ES-I3 (cell line): ENCODE data around the gene RPP25.
"Not testable (repeated sequence)": the region's sequence is repeated elsewhere in the genome, so short reads cannot be mapped to it uniquely, and the experiment has no call there.

Experiments
- H3K36me3 ChIP-seq: 2 replicates; pipeline ENCODE4 v1.6.1; 2013; ENCODE audit warnings: mild to moderate bottlenecking, low read length, control low read depth, moderate library complexity; ENCODE audit not compliant: insufficient read depth
- H3K4me1 ChIP-seq: 2 replicates; pipeline ENCODE4 v1.6.1; 2013; ENCODE audit warnings: mild to moderate bottlenecking, control low read depth, low read length; ENCODE audit not compliant: insufficient read depth
- H3K9ac ChIP-seq: 2 replicates; pipeline ENCODE4 v1.6.1; 2013; ENCODE audit warnings: low read depth, mild to moderate bottlenecking, low read length, moderate library complexity
- H3K9me3 ChIP-seq: 2 replicates; pipeline ENCODE4 v1.6.1; 2013; ENCODE audit warnings: mild to moderate bottlenecking, low read length, moderate library complexity; ENCODE audit not compliant: control insufficient read depth, insufficient read depth

RPP25 gene

DNA sequence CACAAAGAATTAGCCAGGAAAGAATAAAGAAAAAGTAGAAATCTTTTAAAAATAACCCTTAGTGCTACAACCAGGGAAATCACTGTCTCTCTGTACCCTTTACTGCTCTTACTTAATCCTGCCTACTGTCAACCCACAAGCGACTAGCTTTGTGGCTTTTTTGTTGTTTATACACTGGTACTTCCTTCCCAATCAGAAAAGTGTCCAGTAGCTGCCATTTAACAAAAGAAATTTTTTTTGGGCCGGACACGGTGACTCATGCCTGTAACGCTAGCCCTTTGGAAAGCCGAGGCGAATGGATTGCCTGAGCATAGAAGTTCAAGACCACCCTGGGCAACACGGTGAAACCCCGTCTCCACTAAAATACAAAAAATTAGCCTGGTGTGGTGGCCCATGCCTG lies 36.1 kb downstream of the RPP25 start:
- Histone ChIP-seq H3K36me3 (peaks cover 22% of the 10 kb centered on the region), H3K9ac (no peak overlapping the region), H3K9me3 (no peaks in the 10 kb centered on the region), H3K4me1 (no peaks in the 10 kb centered on the region)

DNA sequence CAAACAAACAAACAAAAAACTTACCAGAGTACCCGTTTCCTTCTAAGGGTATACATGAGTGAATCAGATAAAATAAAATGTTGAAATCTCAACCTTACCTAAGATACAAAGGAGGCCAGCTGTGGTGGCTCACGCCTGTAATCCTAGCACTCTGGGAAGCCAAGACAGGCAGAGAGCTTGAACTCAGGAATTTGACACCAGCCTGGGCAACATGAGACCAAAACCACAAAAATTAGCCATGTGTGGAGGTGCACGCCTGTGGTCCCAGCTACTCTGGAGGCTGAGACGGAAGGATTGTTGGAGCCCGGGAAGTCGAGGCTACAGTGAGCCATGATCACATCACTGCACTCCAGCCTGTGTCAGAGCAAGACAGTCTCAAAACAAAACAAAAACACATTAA lies 38.9 kb downstream of the RPP25 start:
- H3K9ac ChIP-seq = no peak overlapping the region
- no peaks in the 10 kb centered on the region for H3K4me1 ChIP-seq
- H3K36me3 ChIP-seq = peaks cover 28% of the 10 kb centered on the region
- H3K9me3 ChIP-seq = no peaks in the 10 kb centered on the region

DNA sequence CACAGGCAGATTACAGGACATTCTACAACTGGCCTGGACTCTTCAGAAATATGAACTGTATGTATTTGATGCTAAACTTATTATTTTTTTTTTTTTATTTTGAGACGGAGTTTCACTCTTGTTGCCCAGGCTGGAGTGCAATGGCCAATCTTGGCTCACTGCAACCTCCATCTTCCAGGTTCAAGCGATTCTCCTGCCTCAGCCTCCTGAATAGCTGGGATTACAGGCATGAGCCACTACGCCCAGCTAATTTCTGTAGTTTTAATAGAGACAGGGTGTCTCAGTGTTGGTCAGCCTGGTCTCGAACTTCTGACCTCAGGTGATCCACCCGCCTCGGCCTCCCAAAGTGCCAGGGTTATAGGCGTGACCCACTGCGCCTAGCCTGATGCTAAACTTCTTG lies 42.8 kb downstream of the RPP25 start:
- H3K4me1 ChIP-seq, H3K9me3 ChIP-seq, H3K9ac ChIP-seq: not testable (repeated sequence)
- peaks cover 18% of the 10 kb centered on the region for H3K36me3 ChIP-seq

DNA sequence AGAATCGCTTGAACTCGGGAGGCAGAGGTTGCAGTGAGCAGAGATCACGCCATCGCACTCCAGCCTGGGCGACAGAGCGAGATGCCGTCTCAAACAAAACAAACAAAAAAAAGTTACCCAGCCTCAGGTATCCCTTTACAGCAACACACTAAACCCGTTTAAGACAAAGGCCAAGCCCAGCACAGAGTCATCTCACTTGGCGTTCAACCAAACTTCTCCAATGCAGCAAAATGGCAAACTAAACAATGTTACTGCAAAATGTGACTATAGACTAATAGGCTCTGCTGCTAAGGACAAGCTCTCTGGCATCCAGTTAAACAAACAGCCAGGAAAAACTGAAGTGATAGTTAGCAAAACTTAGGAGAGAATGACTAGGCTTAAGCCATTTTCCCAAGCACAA lies 43.5 kb downstream of the RPP25 start:
- peaks cover 15% of the 10 kb centered on the region for H3K36me3 ChIP-seq

DNA sequence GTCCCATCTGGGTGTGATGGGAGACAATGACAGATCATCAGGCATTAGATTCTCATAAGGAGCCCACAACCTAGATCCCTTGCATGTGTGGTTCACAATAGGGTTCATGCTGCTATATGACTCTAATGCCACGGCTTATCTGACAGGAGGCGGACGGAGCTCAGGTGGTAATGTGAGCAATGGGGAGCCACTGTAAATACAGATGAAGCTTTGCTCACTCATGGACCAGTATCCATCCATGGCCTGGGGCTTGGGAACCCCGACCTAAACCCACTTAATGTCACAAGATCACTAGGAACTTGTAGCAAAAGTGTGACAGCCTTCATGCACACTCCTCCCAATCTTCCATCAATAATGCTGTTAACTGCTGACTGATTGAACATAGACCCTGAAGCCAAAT lies 47.9 kb downstream of the RPP25 start:
- H3K36me3 ChIP-seq = peaks cover 15% of the 10 kb centered on the region
- H3K9me3 ChIP-seq = no peaks in the 10 kb centered on the region
- no peak overlapping the region for H3K9ac ChIP-seq
- H3K4me1 ChIP-seq = peaks cover 4% of the 10 kb centered on the region; the same call in 1 of the 2 replicates

More for the DNA sequence above, 43.5 kb downstream of the RPP25 start:
- no peaks in the 10 kb centered on the region for H3K9me3 ChIP-seq
- H3K9ac ChIP-seq = no peak overlapping the region
- no peaks in the 10 kb centered on the region for H3K4me1 ChIP-seq

DNA sequence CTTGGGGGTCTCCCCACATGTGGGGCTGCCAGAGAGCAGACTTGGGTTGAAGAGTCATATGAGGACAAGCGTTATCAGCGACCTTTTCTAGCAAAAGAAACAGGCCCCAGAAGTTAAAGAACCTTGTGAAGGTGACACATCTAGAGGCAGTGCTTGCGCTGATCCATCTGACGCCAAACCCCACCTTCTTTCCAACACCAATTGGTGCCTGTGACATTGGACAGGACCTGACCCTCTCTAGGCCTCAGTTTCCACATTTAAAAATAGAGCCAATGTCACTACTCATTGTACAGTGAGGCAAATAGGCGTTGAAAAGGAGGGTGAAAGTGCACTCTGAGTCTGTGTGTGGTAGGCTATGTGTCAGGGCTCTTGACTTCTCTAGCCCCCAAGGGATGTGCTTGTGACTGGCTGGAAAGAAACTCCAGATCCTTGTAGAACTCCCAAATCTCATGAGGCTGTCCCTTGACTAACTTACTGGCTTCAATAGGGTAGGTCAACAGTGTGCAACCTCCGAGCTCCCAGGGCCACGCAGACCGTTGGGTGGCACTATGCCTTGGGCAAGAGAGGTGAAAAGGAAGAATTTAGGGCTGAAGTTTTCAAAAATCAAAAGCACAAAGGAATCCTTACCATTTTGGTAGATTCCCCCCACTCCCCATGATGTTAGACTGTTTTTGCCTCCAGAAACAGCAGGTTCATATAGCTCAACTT lies 49.3 kb downstream of the RPP25 start:
- H3K9ac ChIP-seq = peak overlapping the region; percentile 81
- H3K36me3 ChIP-seq = peaks cover 20% of the 10 kb centered on the region
- no peaks in the 10 kb centered on the region for H3K9me3 ChIP-seq
- H3K4me1 ChIP-seq = peaks cover 4% of the 10 kb centered on the region; the same call in 1 of the 2 replicates

DNA sequence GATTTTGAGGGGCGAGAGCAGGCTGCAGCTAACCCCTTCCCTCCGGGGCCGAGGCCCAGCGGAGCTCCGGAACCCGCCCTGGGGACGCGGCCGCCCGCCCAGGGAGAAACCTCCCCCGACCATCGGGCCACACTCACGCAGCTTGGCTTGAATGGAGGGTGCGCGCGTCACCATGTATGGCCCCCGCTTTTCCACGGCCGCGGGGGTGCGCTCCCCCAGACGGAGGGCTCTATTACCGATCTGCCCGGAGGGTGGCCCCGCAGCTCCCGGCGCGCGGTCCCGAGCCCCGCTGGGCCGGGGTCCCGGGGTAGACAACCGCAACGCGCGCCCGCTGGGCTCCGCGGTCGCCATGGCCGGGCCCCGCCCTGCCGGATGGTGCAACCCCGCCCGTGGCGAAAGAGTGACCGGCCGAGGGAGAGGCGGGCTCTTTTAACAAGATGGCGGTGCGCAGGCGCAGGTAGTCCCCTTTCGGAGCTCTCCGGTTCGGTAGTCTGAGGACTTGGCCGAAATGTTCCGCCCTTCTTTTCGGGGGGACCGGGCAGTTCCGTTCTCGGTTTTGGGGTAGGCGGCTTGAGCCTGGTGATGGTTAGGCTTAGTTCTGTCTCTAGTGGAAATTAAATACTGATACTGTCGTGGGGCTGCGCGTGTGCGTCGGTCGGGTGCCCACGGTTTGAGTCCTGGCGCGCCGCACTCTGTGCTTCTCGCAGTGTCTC lies 50.0 kb downstream of the RPP25 start, which contains the start of gene FAM219B:
Gene FAM219B, minus strand, starts transcription at position 402 of the 713 bp plus-strand sequence. Its CDS starts 51 bp downstream, at position 351.
- Histone ChIP-seq H3K36me3 (peaks cover 24% of the 10 kb centered on the region), H3K9me3 (no peaks in the 10 kb centered on the region), H3K9ac (peak within 1 kb of the TSS; percentile 81), H3K4me1 (peaks cover 4% of the 10 kb centered on the region; the same call in 1 of the 2 replicates)

DNA sequence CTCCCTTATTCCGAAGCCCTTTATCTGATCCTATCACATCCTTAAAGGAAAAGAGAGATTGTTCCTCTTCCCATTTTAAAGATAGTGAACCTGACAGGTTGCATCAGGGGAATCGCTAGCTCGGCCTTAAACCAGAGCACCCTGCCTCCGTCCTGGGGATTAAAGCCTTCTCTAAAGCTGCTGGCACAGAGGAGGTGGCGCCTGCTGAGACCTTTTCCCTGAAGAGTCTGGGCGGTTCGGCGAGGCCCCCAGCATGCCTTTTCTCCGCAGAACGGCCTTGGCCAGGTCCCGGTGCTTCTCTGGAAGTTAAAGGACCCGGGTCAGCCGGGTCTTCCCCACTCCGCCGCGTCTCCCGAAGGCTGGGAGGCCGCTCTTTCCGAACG lies 50.5 kb downstream of the RPP25 start:
- H3K4me1 ChIP-seq = peaks cover 4% of the 10 kb centered on the region; the same call in 1 of the 2 replicates
- H3K9me3 ChIP-seq = no peaks in the 10 kb centered on the region
- H3K9ac ChIP-seq = peak overlapping the region; percentile 81
- H3K36me3 ChIP-seq = peaks cover 27% of the 10 kb centered on the region
